ENCODE results near the gene KANTR. TPM values are rescaled to one million over a fixed set of nuclear protein-coding genes. Genes with fewer than 3 reads are reported as not detected.

KANTR gene
- total RNA-seq, 1 experiment from 2014 or later = 7.7 TPM

- no peak overlapping the region for H2BK20ac ChIP-seq (ENCODE audit: low read depth, low read length, poor library complexity, severe bottlenecking)
- no peaks in the 10 kb centered on the region for H4K20me1 ChIP-seq (ENCODE audit: control insufficient read depth, insufficient read depth, insufficient read length)
- no peak overlapping the region for H3K9ac ChIP-seq (ENCODE audit: extremely low read depth, insufficient read length, low read length)
- no peak overlapping the region for H3K27ac ChIP-seq (ENCODE audit: insufficient read length, low read depth, low read length)
- no peak overlapping the region for H3K56ac ChIP-seq (ENCODE audit: insufficient read length, low read depth, low read length)
- TF ChIP-seq CTCF (conservative IDR thresholded peaks at IDR 0.05) = no peak
- no peak overlapping the region for H4K5ac ChIP-seq (ENCODE audit: insufficient read length, low read depth, low read length)
- no peak overlapping the region for H2AK5ac ChIP-seq (ENCODE audit: insufficient read length, low read length)
- no peak overlapping the region for H3K23ac ChIP-seq (ENCODE audit: insufficient read length, low read depth, low read length)
- no peak overlapping the region for H2BK5ac ChIP-seq (ENCODE audit: insufficient read length, low read length)
- no peak overlapping the region for H2BK120ac ChIP-seq (ENCODE audit: low read depth, low read length, poor library complexity, severe bottlenecking)
- no peak overlapping the region for H3T11ph ChIP-seq (ENCODE audit: low read length)
- H3K4ac ChIP-seq (ENCODE audit: low read depth, low read length) = no peak overlapping the region
- Mint-ChIP-seq H3K9me3 (peaks cover 71 to 81% of the 10 kb centered on the region in 2 experiments), H3K4me1 (peaks cover 10 to 30% of the 10 kb centered on the region in 2 experiments), H3K4me3 (peak overlapping the region in 1 of 2 experiments; percentile 27; a peak in 1 of 5 replicates), H3K27me3 (ENCODE audit: low read depth) (peaks cover 14% of the 10 kb centered on the region), H3K36me3 (ENCODE audit: insufficient read depth in 1 of 3, low read depth in 3 of 3) (peaks cover 37 to 52% (median 41%) of the 10 kb centered on the region in 3 experiments), H3K27ac (no peak overlapping the region)
- no peak overlapping the region for H3K14ac ChIP-seq (ENCODE audit: insufficient read depth, low read length)
- no peak overlapping the region for H3K4me2 ChIP-seq (ENCODE audit: insufficient read depth, insufficient read length, low read length)
- no peaks in the 10 kb centered on the region for H3K79me1 ChIP-seq (ENCODE audit: insufficient read depth, low read depth, low read length, poor library complexity, severe bottlenecking)
- H3K23me2 ChIP-seq (ENCODE audit: insufficient read length, low read depth, low read length, poor library complexity, severe bottlenecking) = peaks cover 7% of the 10 kb centered on the region
- WGBS (ENCODE audit: extremely low coverage, insufficient read length, low lambda C conversion rate) = no CpG with 5 or more reads among the region's 4 CpGs
- no peak for DNase-seq
- H2AFZ ChIP-seq (ENCODE audit: low read length) = no peak overlapping the region
- H2BK12ac ChIP-seq (ENCODE audit: insufficient read length, low read depth, low read length) = no peak overlapping the region
- H3K27me3 ChIP-seq (ENCODE audit: insufficient read depth, low read length) = 0 out of 2 replicates have a peak, but pooled peaks cover 3% of the 10 kb centered on the region
- H3K18ac ChIP-seq (ENCODE audit: insufficient read length, low read depth, low read length) = no peak overlapping the region
- no peak overlapping the region for H4K91ac ChIP-seq (ENCODE audit: insufficient read length, low read depth, low read length)
- H3K9me3 ChIP-seq (ENCODE audit: control insufficient read depth, low read depth, low read length) = peaks cover 38% of the 10 kb centered on the region
- H4K8ac ChIP-seq (replicated peaks; ENCODE audit: insufficient read length, low read depth, low read length) = no peak overlapping the region
- no peaks in the 10 kb centered on the region for H3K79me2 ChIP-seq (ENCODE audit: insufficient read depth, low read length)
- H2BK15ac ChIP-seq (ENCODE audit: low read depth, low read length) = no peak overlapping the region
- H3K4me1 ChIP-seq (ENCODE audit: insufficient read depth, low read length) = no peaks in the 10 kb centered on the region
These were observed 9.8 kb upstream of the KANTR start for GRCh38 chrX:53084043-53084570.

Data from H9 (cell line).